Inflammatory macrophage treated with lipopolysaccharide for 4 hours (primary cell): ENCODE results near the gene LINGO3.
"Not testable (repeated sequence)": the region's sequence is repeated elsewhere in the genome, so short reads cannot be mapped to it uniquely, and the experiment has no call there.

ENCODE experiments used
- DNase-seq: peaks from one replicate; pipeline ENCODE4 v3.0.0-alpha.2; 2020

The LINGO3 gene, protein sequence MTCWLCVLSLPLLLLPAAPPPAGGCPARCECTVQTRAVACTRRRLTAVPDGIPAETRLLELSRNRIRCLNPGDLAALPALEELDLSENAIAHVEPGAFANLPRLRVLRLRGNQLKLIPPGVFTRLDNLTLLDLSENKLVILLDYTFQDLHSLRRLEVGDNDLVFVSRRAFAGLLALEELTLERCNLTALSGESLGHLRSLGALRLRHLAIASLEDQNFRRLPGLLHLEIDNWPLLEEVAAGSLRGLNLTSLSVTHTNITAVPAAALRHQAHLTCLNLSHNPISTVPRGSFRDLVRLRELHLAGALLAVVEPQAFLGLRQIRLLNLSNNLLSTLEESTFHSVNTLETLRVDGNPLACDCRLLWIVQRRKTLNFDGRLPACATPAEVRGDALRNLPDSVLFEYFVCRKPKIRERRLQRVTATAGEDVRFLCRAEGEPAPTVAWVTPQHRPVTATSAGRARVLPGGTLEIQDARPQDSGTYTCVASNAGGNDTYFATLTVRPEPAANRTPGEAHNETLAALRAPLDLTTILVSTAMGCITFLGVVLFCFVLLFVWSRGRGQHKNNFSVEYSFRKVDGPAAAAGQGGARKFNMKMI

DNA sequence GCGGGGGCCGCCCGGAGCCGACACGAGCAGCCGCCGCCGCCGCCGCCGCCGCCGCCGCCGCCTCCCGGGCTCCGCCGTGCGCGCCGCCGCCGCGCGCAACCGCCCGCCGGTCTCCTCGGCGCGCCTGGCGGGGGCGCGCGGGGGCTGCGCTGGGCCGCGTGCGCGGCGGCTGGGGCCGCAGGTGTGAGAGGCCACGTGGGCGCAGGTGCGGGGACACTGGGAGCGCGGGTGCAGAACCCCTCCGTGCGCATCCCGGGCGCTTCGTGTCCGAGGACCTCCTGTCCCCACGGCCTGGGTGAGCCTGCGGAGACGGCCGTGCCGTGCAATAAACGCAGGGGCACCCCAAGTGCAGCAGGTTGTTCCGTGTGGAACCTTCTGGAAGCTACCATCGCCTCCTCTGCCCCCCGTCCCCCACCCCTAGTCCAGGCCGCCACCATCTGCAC is at the start of gene LINGO3:
LINGO3 (minus strand) TSS at position 41 of the 443 bp plus-strand sequence. CDS start 16,378 bp downstream, outside the sequence.
- no peak for DNase-seq

DNA sequence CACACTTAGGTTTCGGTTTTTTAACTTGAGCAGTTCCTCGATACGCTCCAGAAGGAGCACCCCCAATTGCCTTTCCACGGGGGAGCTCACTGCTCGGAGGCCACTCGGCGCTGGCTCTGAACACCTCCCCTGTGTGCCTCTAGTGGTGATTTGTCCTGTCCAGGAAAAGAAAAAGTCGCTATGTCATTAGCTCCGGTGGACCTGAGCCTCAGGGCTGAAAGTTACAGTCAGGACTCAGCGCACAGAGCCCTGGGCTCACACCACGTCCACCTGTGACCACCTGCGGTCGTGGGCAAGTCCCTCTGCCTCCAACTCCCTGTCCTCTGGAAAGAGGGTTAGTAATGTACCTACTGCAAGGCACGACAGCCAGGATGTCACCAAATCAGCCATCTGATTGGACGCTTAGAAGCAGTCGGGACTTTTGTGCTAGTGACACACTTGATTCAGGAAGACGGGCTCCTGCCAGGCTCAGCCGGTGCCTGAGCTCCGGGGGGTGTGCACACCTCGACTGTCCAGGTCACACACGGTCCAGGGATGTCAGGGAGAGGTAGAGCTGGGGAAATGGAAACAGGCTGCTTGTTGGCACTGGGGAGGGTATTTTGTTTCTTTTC is 48.2 kb upstream of the LINGO3 start:
- DNase-seq = no peak

DNA sequence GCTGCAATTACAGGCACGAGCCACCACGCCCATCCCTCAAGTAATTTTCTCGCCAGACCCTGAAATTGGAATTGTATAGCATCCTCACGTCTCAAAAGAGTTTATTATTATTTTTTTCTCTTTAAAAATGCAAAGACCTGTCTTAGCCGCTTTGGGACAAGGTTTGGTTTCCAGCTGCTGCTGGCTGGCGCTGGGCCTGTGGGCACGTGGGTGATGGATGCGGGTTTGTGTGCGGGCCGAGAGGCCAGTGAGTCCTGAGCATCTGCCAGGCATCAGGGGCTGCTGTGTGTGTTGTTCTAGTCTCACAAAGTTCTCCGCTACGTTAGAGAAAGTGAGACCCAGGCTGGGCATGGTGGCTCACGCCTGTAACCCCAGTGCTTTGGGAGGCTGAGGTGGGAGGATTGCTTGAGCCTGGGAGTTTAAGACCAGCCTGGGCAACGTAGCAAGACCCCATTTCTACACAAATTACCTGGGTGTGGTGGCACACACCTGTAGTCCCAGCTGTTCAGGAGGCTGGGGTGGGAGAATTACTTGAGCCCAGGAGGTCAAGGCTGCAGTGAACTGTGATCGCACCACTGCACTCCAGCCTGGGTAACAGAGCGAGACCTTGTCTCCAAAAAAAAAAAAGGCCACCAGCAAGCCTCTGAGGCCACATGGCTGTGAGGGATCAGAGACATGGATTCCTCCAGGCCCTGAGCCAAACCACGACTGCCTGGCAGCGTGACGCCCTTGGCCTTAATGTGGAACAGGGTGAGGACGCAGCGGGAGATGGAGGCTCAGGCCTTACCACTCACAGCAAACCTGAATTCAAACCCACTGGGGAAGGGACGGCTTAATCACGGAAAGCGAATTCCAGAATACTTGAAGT is 47.4 kb upstream of the LINGO3 start:
- DNase-seq = no peak

- DNase-seq = no peak
These were observed 46.7 kb upstream of the LINGO3 start for GRCh38 chr19:2354670-2355069.

DNA sequence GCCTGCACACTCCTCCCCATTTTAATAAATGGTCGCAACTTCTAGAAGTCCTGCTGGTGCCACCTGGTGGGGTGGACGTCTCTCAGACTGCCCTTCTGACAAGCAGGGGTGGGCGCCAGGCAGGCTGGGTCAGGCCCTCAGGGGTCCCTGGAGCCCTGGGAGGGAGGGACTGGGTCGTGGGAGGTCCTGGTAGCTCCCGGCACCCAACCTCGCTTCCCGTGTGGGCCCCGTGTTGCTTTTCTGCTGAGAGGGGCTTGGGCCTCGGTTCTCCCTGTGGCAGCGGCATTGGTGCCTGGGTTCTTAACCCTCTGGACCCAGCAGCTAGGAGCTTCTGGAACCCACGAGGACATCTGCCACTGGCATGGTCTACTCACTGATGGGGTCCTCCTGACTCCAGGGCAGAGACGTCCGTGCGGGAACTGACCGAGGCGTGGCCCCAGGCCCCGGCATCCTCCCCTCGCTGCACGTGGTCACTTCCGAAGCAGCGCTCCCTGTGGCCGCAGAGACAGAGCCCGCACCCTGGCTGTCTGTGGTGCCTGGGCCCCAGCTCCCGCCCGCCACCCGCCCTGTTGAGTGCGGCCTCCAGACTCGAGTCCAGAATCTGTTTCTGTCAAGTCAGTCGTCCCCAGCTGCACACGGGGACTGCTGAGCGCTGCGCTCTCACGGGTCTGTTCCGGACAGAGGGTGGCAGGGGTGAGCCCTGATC is 46.1 kb upstream of the LINGO3 start:
- no peak for DNase-seq

DNA sequence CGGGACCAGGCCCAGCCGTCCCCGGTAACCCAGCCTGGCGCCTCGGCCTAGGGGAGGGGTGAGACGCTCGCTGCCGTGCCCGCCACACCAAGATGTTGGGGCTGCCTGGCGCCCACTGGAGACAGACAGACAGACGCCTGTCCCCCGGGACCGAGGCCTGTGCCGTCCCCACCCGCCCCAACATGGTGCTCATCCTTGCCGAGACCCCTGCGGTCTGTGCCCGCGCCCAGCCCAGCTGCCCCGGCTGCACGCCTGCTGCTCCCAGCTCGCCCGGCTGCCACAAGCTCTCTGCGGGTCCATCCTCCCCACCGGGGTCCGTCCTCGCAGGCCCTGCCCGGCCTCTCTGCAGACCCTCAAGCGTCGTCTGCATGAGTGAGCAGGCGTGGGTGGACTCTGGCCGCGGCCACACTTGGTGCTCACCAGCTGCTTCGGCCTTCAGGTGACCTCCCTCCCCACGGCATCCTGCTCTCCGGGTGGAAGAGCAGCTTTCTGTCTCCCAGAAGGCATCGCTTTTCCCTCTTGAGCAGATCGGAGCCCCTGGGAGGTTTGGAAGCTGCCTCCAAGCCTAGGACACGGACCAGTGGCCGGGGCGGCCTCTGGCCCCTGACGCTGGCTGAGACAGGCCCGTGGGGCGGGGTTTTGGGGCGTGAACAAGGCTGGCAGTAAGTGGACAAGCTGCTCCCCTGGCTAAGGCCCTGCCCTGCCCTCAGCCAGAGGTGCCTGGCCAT is 45.4 kb upstream of the LINGO3 start:
- DNase-seq = no peak

DNA sequence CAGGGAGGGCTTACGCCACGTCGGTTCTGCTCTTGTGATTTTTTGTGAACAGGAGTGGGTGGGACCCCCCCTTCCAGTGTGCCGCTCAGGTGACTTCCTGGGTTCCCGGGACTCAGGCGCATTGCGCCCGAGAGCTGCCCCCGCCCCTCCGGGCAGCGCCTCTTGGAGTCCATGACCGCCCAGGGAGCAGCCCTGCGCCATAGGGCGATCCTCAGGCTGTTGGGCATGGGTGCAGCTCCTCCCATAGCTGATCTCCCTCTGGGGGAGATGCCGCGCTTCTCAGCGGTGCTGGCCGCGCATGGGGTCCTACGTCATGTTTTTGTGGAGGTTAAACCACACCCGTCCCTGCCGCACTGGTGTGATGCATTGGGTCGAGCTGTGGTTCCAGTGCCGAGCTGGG is 44.2 kb upstream of the LINGO3 start:
- DNase-seq = no peak

DNA sequence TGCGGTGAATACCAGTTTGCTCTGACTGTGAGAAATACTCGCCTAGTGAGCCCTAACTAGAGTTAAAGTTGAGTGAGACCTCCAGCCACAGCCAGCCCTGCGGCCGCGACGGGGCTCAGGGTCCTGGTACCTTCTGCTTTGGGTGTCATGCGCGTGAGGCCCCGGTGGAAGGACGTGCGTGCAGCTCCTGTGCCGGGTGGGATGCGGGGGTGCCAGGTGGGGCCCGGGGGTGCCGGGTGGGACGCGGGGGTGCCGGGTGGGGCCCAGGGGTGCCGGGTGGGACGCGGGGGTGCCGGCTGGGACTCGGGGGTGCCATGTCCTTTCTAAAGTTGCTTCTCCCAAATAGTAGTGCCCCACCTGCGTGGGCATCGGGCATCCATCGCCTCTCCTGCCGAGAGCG is 43.6 kb upstream of the LINGO3 start:
- no peak for DNase-seq

GRCh38 chr19:2350656-2351055 is 42.7 kb upstream of the LINGO3 start:
- DNase-seq = no peak

DNA sequence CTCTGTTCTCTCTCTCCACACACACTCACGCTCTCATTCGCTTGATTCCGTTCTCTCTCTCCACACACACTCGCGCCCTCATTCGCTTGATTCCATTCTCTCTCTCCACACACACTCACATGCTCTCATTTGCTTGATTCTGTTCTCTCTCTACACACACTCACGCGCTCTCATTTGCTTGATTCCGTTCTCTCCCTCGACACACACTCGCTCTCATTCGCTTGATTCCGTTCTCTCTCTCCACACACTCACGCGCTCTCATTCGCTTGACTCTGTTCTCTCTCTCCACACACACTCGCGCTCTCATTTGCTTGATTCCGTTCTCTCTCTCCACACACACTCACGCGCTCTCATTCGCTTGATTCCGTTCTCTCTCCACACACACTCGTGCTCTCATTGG is 41.9 kb upstream of the LINGO3 start:
- DNase-seq = not testable (repeated sequence)

GRCh38 chr19:2345794-2346663 is 38.1 kb upstream of the LINGO3 start:
- no peak for DNase-seq

DNA sequence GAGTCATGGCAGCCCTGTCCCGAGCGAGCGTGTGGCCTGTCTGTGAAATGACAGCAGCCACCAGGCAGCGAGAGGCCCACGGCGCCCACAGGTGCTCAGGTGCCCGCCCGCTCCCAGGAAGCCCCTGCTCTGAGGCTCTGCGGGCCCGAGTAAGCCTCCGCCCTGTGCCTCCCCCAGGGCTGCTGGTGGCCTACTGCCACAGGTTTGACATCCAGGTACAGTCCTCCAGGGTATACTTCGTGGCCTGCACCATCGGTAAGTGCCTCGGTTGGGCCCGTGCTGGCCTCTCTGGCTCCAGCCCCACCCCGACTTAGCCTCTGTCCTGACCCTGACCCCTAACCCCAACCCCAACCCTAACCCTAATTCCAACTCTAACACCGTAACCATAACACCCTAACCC is 37.1 kb upstream of the LINGO3 start:
- no peak for DNase-seq

DNA sequence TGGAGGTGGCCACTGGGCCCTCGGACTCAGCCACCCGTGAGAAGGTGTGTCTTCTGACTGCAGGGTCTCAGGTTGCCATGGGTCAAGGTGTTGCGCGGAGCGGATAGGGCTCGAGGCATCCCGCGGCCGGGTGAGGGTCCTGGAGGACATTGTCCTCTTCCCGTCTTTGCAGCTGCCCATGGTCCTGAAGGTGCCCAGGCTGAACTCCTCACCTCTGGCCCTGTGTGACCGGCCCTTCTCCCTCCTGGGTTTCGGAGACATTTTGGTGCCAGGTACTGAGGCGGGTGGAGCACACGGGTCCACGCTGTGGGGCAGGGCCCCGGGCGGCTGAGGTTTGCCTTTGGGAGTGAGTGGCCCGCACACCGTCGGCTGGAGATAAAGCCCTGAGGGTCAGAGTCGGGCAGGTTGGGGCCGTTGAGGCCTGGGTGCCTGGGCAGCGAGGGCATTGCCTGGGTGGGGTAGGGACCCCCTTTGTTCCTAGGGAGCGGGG is 36.5 kb upstream of the LINGO3 start:
- DNase-seq = no peak

GRCh38 chr19:2343289-2343982 is 35.5 kb upstream of the LINGO3 start:
- DNase-seq = no peak

DNA sequence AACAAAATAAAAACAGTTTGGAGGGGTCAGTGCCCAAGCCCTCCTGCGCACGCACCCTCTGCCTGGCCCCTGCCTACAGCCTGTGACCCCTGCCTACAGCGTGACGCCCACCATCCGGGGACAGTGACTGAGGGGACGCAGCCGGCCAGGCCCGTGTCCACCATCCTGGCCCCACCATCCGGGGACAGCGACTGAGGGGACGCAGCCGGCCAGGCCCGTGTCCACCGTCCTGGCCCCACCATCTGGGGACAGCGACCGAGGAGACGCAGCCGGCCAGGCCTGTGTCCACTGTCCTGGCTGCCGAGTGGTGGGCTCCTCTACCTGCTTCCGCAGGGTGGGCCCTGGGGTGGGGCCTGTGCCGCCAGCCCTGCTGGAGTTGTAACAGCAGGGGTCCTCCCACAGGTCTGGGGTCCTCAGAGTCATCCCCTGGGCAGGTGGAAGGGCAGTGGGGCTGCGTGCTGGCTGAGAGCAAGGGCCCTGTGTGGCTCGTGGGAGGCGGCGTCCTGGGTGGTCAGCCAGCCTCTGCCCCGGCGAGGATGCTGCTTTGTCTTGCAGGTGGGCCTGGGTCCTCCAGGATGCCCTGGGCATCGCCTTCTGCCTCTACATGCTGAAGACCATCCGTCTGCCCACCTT is 34.8 kb upstream of the LINGO3 start:
- no peak for DNase-seq

DNA sequence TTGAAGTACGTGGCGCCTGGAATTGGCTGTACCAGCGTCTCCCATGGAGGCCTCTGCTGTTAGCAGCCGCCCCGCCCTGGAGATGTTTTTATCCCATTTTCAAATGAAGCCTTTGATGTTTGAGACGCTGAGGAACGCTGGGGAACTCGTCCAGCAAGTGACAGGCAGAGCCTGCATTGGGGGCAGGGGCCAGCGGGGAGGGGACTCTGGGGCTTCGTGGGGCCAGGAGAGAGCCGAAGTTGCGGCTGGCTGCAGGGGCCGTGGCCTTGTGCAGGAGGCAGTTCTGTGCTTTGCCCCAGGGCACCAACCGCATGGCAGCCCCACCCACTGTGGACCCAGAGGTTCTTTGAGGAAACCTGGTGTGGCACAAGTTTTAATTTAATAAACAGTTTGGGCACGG is 34.0 kb upstream of the LINGO3 start:
- no peak for DNase-seq

DNA sequence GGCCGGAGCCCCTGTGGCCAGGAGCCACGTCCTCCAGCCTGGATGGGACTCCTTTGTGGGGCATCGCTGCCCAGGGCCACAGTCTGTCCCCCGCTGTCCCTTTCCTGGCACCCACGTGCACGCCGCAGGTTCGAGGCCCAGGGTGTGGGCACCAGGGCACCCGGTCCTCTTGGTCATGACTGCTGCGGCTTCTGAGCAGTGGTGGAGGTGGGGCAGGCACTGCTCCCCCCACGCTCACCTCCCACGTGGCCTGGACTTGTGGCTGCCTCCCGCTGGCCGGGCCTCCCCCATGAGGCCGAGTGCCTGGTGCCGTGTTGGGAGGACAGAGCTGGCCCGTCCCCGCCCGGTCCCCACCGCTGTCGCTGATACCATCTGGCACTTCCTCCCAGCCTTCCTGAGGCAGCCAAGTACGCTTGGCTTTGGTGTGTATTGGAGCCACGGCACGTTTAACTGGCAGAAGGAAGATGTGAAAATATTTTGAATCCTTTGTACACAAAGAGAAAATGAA is 33.3 kb upstream of the LINGO3 start:
- no peak for DNase-seq

DNA sequence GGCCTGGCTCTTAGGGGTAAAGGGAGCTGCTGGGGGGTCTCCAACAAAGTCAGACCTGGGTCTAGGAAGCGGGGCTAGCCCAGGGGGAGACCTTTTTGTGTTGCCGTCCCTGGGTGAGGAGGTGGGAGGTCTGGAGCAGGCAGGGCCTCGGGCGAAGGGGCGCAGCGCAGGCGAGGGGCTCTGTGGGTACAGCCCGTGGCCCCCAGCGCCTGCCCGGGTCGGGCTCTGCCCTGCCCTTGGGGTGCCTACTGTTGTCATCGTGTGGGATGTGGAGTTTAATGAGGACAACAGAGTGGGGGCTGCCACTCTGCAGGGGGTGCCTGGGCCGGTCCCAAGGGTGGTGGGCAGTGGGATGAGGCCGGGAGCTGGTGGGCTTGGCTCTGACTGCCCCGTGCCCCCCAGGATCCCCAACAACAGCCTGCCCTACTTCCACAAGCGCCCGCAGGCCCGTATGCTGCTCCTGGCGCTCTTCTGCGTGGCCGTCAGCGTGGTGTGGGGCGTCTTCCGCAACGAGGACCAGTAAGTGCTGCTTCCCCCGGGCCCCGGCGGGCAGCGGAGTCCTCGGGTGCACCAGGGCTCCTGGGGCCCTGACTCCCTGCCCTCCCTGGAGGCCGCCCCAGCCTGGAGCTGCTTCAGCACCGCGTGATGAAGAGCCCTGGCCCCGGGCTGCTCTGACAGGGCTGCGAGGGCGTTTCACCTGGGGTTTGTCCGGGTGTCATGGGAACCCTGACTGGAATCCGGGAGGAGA is 32.7 kb upstream of the LINGO3 start:
- no peak for DNase-seq
